Measurements from ENCODE around the gene RETREG1.

The RETREG1 gene

DNA sequence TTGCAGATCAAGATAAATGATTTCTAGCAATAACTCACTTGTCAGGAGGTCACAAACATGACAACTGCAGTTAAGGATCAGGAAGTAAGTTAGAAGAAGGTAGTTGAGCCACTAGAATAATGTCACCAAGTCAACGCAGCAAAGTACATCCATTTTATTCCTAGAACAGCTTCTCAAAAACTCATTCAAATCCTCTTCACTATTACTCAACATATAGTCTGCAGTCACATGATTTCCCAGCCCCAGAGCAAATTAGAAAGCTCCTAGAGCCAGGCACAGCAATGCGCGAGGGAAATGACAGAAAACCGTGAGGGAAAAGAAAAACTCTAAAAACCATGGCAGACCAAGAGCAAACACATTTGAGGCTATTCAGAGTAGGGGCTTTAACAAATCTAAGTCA lies 101.3 kb downstream of the RETREG1 start:
- Histone ChIP-seq H3K4me2 (ENCODE audit: low read depth, low read length) (no peak overlapping the region), H3K4me1 (ENCODE audit: low read length) (no peaks in the 10 kb centered on the region), H3K9ac (ENCODE audit: low read length) (no peak overlapping the region), H4K20me1 (ENCODE audit: insufficient read depth, low read length) (no peaks in the 10 kb centered on the region), H3K9me2 (replicated peaks; ENCODE audit: insufficient read depth, low read length) (no peaks in the 10 kb centered on the region), H3K27ac (ENCODE audit: low read length) (no peak overlapping the region), H3K79me2 (ENCODE audit: low read length) (no peaks in the 10 kb centered on the region), H3K9me3 (replicated peaks; ENCODE audit: insufficient read depth, low read length) (no peaks in the 10 kb centered on the region), H3F3A (ENCODE audit: insufficient read depth, low read length) (no peaks in the 10 kb centered on the region), H3K27me3 (replicated peaks; ENCODE audit: insufficient read depth, low read length) (no peaks in the 10 kb centered on the region), H2AFZ (ENCODE audit: low read length) (no peak overlapping the region), H3K36me3 (replicated peaks; ENCODE audit: insufficient read depth, low read length) (no peaks in the 10 kb centered on the region), H3K4me3 (ENCODE audit: low read length) (no peak overlapping the region)
- no peak for DNase-seq
- TF ChIP-seq EZH2phosphoT487 (IDR thresholded peaks at IDR 0.05; ENCODE audit: low read length): no peak
- no peak for TF ChIP-seq CTCF (IDR thresholded peaks at IDR 0.05; ENCODE audit: low read length)
- no peak for TF ChIP-seq EZH2 (optimal IDR thresholded peaks at IDR 0.05; ENCODE audit: low read depth, low read length)

DNA sequence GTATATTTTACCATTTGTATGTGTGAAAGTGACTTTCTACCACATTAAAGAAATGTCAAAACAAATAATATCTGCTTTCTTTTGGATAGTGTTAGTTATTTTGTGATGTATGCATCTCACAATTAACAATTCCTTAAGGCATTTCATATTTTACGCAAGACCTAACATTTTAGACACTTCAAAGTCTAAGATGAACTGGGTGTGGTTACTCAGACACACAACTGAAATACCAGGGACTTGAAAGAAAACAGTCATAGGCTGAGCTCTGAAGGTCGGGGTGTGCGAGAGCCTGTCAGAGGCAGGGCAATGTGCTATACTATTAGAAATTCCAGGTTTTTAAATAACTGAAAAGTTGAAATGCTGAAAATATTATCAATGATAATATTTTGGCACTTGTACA lies 106.7 kb downstream of the RETREG1 start:
- Histone ChIP-seq H3K79me2 (ENCODE audit: low read length) (no peaks in the 10 kb centered on the region), H3K4me2 (ENCODE audit: low read depth, low read length) (no peak overlapping the region), H3K9me3 (replicated peaks; ENCODE audit: insufficient read depth, low read length) (no peaks in the 10 kb centered on the region), H3K4me3 (ENCODE audit: low read length) (no peak overlapping the region), H3K27ac (ENCODE audit: low read length) (no peak overlapping the region), H3K4me1 (ENCODE audit: low read length) (no peaks in the 10 kb centered on the region), H3K9me2 (replicated peaks; ENCODE audit: insufficient read depth, low read length) (no peaks in the 10 kb centered on the region), H3K36me3 (replicated peaks; ENCODE audit: insufficient read depth, low read length) (no peaks in the 10 kb centered on the region), H4K20me1 (ENCODE audit: insufficient read depth, low read length) (no peaks in the 10 kb centered on the region), H3K9ac (ENCODE audit: low read length) (no peak overlapping the region), H2AFZ (ENCODE audit: low read length) (no peak overlapping the region), H3K27me3 (replicated peaks; ENCODE audit: insufficient read depth, low read length) (no peaks in the 10 kb centered on the region), H3F3A (ENCODE audit: insufficient read depth, low read length) (no peaks in the 10 kb centered on the region)
- no peak for TF ChIP-seq EZH2phosphoT487 (IDR thresholded peaks at IDR 0.05; ENCODE audit: low read length)
- no peak for TF ChIP-seq CTCF (IDR thresholded peaks at IDR 0.05; ENCODE audit: low read length)
- no peak for TF ChIP-seq EZH2 (optimal IDR thresholded peaks at IDR 0.05; ENCODE audit: low read depth, low read length)
- DNase-seq: no peak

- no peak overlapping the region for H3K9ac ChIP-seq (ENCODE audit: low read length)
- no peaks in the 10 kb centered on the region for H3K9me2 ChIP-seq (replicated peaks; ENCODE audit: insufficient read depth, low read length)
- no peak overlapping the region for H3K4me2 ChIP-seq (ENCODE audit: low read depth, low read length)
- H2AFZ ChIP-seq (ENCODE audit: low read length): no peak overlapping the region
- no peaks in the 10 kb centered on the region for H3K4me1 ChIP-seq (ENCODE audit: low read length)
- DNase-seq: no peak
- no peaks in the 10 kb centered on the region for H4K20me1 ChIP-seq (ENCODE audit: insufficient read depth, low read length)
- no peak overlapping the region for H3K27ac ChIP-seq (ENCODE audit: low read length)
- H3F3A ChIP-seq (ENCODE audit: insufficient read depth, low read length): no peaks in the 10 kb centered on the region
- H3K9me3 ChIP-seq (replicated peaks; ENCODE audit: insufficient read depth, low read length): no peaks in the 10 kb centered on the region
- TF ChIP-seq CTCF (IDR thresholded peaks at IDR 0.05; ENCODE audit: low read length) (no peak), EZH2 (optimal IDR thresholded peaks at IDR 0.05; ENCODE audit: low read depth, low read length) (no peak), EZH2phosphoT487 (IDR thresholded peaks at IDR 0.05; ENCODE audit: low read length) (no peak)
- no peaks in the 10 kb centered on the region for H3K27me3 ChIP-seq (replicated peaks; ENCODE audit: insufficient read depth, low read length)
- H3K4me3 ChIP-seq (ENCODE audit: low read length): no peak overlapping the region
- no peaks in the 10 kb centered on the region for H3K36me3 ChIP-seq (replicated peaks; ENCODE audit: insufficient read depth, low read length)
- no peaks in the 10 kb centered on the region for H3K79me2 ChIP-seq (ENCODE audit: low read length)
Observed at GRCh38 chr5:16508730-16509531, 107.9 kb downstream of the RETREG1 start.
